T47D (cell line): ENCODE results near the gene ZMYM1.
"Not testable (repeated sequence)": the region's sequence is repeated elsewhere in the genome, so short reads cannot be mapped to it uniquely, and the experiment has no call there.

Experiments used
- DNase-seq, 2 experiments: peaks; one replicate each; pipeline versions ENCODE4 v3.0.0 to v3.0.0-alpha.2; 2011 to 2012; ENCODE audit warnings: low read depth in 1 of 2, low spot score in 1 of 2
- JUND ChIP-seq: IDR thresholded peaks from 2 replicates; pipeline ENCODE4 v1.6.1; 2012; ENCODE audit warnings: low read depth
- in situ Hi-C: cut with HindIII; loops from 2 replicates; pipeline ENCODE4 v1.10.0; 2016; ENCODE audit warnings: low sequenced_read_pairs, low pct_unique_long_range_greater_than_20kb

Gene ZMYM1

GRCh38 chr1:35111106-35111505, 31.9 kb downstream of the ZMYM1 start:
- in situ Hi-C loops: no loop called here
- no peak for TF ChIP-seq JUND
- DNase-seq: no peak

GRCh38 chr1:35112668-35113067, 33.5 kb downstream of the ZMYM1 start:
- no peak for DNase-seq
- in situ Hi-C loops: no loop called here
- TF ChIP-seq JUND: no peak

GRCh38 chr1:35115459-35116383, 36.5 kb downstream of the ZMYM1 start:
- peak in 1 of 2 experiments; percentile 7 for DNase-seq
- in situ Hi-C loops: no loop called here
- TF ChIP-seq JUND: no peak

- TF ChIP-seq JUND: no peak
- no peak for DNase-seq
- in situ Hi-C loops: no loop called here
These were observed 41.4 kb downstream of the ZMYM1 start for GRCh38 chr1:35120458-35121133.

- no peak for DNase-seq
- no peak for TF ChIP-seq JUND
- in situ Hi-C loops: no loop called here
These were observed 43.1 kb downstream of the ZMYM1 start for GRCh38 chr1:35122311-35122710.

- no peak for DNase-seq
- in situ Hi-C loops: no loop called here
- no peak for TF ChIP-seq JUND
These were observed 47.4 kb downstream of the ZMYM1 start for GRCh38 chr1:35126546-35126945.

DNA sequence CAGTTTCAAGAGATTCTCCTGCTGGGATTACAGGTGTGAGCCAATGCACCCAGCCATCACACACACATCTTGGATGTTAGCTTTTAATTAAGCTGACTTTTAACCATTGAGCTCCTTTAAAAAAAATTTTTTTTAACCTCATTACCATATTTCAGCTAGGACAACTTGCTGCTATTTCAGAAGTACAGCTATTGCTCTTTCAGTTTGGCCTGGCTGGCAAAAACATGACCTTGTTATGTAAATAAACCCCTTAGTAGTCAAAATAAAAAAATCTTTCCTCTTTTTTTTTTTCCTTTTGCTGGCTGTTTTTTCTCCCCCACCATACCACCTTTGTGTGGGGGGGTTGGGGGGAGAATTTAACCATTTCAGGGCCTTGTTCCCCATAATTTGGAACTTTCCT, 49.9 kb downstream of the ZMYM1 start:
- in situ Hi-C loops: no loop called here
- no peak for TF ChIP-seq JUND

GRCh38 chr1:35136780-35137179, 57.6 kb downstream of the ZMYM1 start:
- TF ChIP-seq JUND: no peak
- in situ Hi-C loops: no loop called here
- no peak for DNase-seq

More for the DNA sequence above, 49.9 kb downstream of the ZMYM1 start:
- DNase-seq: no peak

DNA sequence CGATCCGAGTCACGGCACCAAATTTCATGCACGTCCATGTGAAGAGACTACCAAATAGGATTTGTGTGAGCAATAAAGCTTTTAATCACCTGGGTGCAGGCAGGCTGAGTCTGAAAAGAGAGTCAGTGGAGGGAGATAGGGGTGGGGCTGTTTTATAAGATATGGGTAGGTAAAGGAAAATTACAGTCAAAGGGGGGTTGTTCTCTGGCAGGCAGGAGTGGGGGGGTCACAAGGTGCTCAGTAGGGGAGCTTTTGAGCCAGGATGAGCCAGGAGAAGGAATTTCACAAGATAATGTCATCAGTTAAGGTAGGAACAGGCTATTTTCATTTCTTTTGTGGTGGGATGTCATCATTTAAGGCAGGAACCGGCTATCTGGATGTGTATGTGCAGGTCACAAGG, 58.4 kb downstream of the ZMYM1 start:
- DNase-seq, in situ Hi-C loops: not testable (repeated sequence)

DNA sequence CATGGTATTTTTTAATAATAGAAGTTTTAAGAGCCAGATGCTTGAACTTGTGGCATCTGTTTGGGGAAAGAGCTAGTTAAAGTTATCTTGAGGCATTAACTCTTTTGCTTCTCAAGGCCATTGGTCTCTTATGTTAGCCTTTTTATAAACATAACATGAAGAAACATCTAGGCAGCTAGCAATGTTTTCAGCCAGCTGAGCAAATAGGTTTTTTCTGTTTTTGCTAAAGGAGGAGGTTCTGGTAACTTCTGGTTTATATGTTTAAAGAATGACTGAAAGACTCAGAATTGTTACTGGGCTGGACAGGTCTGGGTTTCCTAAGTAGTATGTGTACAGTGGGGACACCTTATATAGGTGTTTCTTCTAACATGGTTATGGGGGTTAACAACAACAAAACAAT, 63.1 kb downstream of the ZMYM1 start:
- in situ Hi-C loops, DNase-seq: not testable (repeated sequence)

DNA sequence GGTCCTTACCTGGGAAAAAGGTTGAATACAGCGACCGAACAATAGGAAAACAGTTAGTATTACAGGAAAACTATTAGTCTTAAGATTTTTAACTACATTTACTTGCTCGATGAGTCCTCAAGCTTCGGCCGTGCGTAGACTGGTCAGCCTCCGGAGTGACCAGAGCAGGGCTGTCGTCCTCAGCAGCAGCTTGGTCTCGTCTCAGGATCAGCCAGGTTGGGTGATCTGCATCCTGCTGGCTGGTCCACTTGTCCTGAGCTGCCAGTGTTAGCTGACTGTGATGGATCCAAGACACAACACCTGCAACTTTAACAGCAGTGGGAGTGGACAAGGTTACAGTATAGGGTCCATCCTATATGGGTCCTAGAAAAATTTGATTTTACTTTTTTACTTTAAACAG, 63.5 kb downstream of the ZMYM1 start:
- in situ Hi-C loops, DNase-seq: not testable (repeated sequence)

DNA sequence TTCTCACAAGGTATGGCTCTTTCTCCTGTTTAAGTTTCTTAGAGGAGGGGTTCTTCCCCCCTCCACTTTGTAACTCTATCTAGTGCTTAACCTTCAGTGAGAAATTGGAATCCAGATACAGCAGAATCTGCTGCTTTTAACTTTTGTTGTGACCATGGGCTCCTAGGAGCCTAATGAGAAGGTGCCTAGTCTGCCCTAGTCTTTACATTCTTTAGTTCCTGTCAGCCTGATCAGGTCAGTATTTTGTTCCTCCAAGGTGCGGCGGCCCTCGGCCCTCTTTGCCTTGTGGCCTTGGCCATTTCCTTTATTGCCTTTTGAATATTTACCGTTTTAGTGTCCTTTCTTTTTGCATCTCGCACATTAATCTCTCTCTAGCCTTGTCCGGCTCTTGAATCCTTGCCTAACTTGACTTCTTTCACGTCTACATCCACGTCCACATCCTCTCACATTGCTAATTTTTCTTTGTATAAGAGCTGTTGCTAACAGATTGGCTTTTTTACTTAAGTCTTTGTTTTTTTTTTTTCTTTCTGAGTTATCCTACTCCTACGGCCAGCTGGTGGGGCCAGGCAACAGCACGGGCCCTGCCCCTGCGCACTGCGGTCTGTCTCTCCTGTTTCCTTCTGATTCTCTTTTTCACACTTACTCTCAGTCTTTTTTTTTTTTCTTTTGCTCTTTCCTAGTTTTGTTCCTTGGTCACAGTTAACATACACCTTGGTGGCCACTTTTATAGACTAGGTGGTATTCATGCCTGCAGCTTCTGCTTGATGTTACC, 64.7 kb downstream of the ZMYM1 start:
- no peak for DNase-seq
- in situ Hi-C loops: no loop called here
- no peak for TF ChIP-seq JUND

GRCh38 chr1:35145892-35146549, 66.8 kb downstream of the ZMYM1 start:
- in situ Hi-C loops, DNase-seq: not testable (repeated sequence)
